ENCODE data around the gene GDE1. TPM values are rescaled to one million over a fixed set of nuclear protein-coding genes. Genes with fewer than 3 reads are reported as not detected.
A peak's percentile ranks its signal among the peaks of the same experiment; 100 is the strongest.

The GDE1 gene
- 10 to 100 TPM; 25.7 to 39.1 TPM for total RNA-seq
- 10 to 100 TPM; 14.8 to 21.5 TPM for polyA plus RNA-seq

DNA sequence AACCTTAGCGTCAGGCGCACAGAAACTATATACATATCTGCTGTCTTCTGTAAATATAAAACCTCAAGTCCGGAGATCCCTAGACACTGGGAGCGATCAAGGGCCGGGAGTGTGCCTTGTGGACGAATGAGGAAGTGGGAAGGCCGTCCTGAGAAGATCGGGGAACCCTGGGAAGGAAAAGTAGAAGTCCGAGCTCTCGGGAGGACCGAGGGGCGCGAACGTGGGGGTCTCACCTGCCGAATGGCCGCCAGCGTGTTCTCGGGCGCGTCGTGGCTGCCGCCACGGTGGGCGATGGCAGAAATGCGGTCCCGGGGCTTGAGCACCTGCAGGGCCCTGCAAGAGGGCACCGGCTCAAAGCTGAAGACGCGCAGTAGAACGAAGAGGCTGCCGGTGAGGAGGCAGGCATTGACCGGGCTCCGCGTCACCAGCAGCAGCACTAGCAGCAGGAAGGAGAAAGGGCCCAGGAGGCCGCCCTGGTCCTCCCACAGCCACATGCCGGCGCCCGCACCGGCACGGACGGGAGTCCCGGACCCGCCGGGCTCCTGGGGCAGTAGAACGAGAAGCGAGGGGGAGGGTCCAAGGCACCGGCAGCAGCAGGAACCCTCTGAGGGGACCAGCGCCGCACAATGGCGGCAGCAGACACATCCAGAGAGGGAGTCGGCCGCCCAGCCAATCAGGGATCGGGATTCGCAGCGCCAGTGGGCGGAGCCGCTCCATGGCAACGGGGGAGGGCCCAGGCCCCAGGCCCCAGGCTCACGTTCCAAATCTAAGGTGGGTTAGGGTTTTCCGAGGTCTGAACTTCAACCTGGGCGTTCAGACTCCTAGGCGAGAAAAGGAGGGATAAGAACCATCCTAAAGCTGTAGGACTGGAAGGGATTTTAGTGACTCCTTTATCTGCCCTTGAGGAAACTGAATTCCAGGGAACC lies at the start of gene GDE1:
Gene GDE1 (minus strand): TSS at position 628 of the 926 bp plus-strand sequence. CDS start 134 bp downstream, at position 494.
- peaks cover 0 to 2% (median under 1%) of the 10 kb centered on the region in 4 donors for H3K36me3 ChIP-seq (ENCODE audit: control insufficient read depth in 4 of 4, insufficient read depth in 3 of 4, low read depth in 1 of 4, low read length in 3 of 4)
- H3K9me3 ChIP-seq (ENCODE audit: control insufficient read depth in 4 of 4, low read length in 3 of 4): no peaks in the 10 kb centered on the region
- peak; percentile 96 for DNase-seq (ENCODE audit: low spot score)
- H3K27ac ChIP-seq (ENCODE audit: low read depth in 1 of 2, low read length in 2 of 2): peak within 1 kb of the TSS; percentile 61 to 85
- H3K27me3 ChIP-seq (ENCODE audit: control insufficient read depth in 4 of 4, insufficient read depth in 4 of 4, low read length in 3 of 4): no peaks in the 10 kb centered on the region
- peak within 1 kb of the TSS; percentile 58 to 84 for H3K9ac ChIP-seq (ENCODE audit: low read depth in 1 of 2, low read length in 2 of 2)
- peak within 1 kb of the TSS; percentile 70 to 88 (median 83) for H3K4me3 ChIP-seq (ENCODE audit: low read depth in 1 of 3, low read length in 3 of 3)
- WGBS: under 1% methylated on average over 62 of the region's 62 CpGs
- H3K4me1 ChIP-seq (ENCODE audit: control insufficient read depth in 4 of 4, insufficient read depth in 4 of 4, low read length in 3 of 4): peaks cover 0 to 20% (median 17%) of the 10 kb centered on the region in 4 donors
- TF ChIP-seq EGR1 (IDR thresholded peaks at IDR 0.05; ENCODE audit: low read depth in 2 of 2) (peak in 1 of 2 donors; percentile 30), GABPA (IDR thresholded peaks at IDR 0.05 in 1 of 2, conservative IDR thresholded peaks at IDR 0.05 in 1 of 2) (no peak), ZBTB33 (IDR thresholded peaks at IDR 0.05) (no peak), CTCF (IDR thresholded peaks at IDR 0.05; ENCODE audit: low read depth, low read length, missing input control) (peak; percentile 1), ATF3 (IDR thresholded peaks at IDR 0.05) (no peak), JUND (IDR thresholded peaks at IDR 0.05) (no peak), RAD21 (IDR thresholded peaks at IDR 0.05) (no peak), FOXA2 (IDR thresholded peaks at IDR 0.05) (no peak), RXRA (IDR thresholded peaks at IDR 0.05) (no peak), HNF4G (IDR thresholded peaks at IDR 0.05) (no peak), SP1 (IDR thresholded peaks at IDR 0.05) (peak; percentile 58), YY1 (IDR thresholded peaks at IDR 0.05) (peak; percentile 97), HNF4A (conservative IDR thresholded peaks at IDR 0.05) (peak in 1 of 2 donors; percentile 11), REST (IDR thresholded peaks at IDR 0.05) (peak; percentile 63)
